Immature natural killer cell (primary cell): Measurements from ENCODE around the gene TRIM49D1. TPM values are rescaled to one million over a fixed set of nuclear protein-coding genes. Genes with fewer than 3 reads are reported as not detected.
"Not testable (repeated sequence)": the region's sequence is repeated elsewhere in the genome, so short reads cannot be mapped to it uniquely, and the experiment has no call there.

Experiments used
- DNase-seq, 3 donors: peaks; one replicate each; pipeline ENCODE4 v3.0.0; 2022; ENCODE audit warnings: mixed read lengths in 1 of 3
- H3K27ac Mint-ChIP-seq, 6 donors: one replicate each; pipeline ENCODE4 v1.8.0; 2020; ENCODE audit warnings: mixed read lengths in 6 of 6, mild to moderate bottlenecking in 5 of 6, inconsistent platforms in 4 of 6, moderate library complexity in 3 of 6
- H3K27me3 Mint-ChIP-seq, 3 donors: one replicate each; pipeline ENCODE4 v1.8.0; 2020 to 2021; ENCODE audit warnings: low read depth in 3 of 3, mild to moderate bottlenecking in 3 of 3, mixed read lengths in 3 of 3, moderate library complexity in 3 of 3, inconsistent platforms in 1 of 3
- H3K36me3 Mint-ChIP-seq, 3 donors: one replicate each; pipeline ENCODE4 v1.8.0; 2020; ENCODE audit warnings: mixed read lengths in 3 of 3, inconsistent platforms in 2 of 3, mild to moderate bottlenecking in 2 of 3
- H3K4me1 Mint-ChIP-seq, 2 donors: one replicate each; pipeline ENCODE4 v1.8.0; 2020; ENCODE audit warnings: inconsistent platforms in 2 of 2, mild to moderate bottlenecking in 2 of 2, mixed read lengths in 2 of 2, moderate library complexity in 1 of 2
- H3K4me3 Mint-ChIP-seq, 5 donors: one replicate each; pipeline ENCODE4 v1.8.0; 2020; ENCODE audit warnings: mild to moderate bottlenecking in 5 of 5, mixed read lengths in 5 of 5, inconsistent platforms in 3 of 5, moderate library complexity in 3 of 5
- H3K9me3 Mint-ChIP-seq, 6 donors: one replicate each; pipeline ENCODE4 v1.8.0; 2020; ENCODE audit warnings: mild to moderate bottlenecking in 6 of 6, mixed read lengths in 6 of 6, inconsistent platforms in 4 of 6, moderate library complexity in 3 of 6
- polyA plus RNA-seq, 3 donors: library from polyadenylated mRNA; unstranded; fragments of 300-500 nt; fragmentation: Illumina TruSeq; gene quantifications; one replicate each; pipeline ENCODE4 v1.2.3, GENCODE V29; 2021

Gene TRIM49D1, protein sequence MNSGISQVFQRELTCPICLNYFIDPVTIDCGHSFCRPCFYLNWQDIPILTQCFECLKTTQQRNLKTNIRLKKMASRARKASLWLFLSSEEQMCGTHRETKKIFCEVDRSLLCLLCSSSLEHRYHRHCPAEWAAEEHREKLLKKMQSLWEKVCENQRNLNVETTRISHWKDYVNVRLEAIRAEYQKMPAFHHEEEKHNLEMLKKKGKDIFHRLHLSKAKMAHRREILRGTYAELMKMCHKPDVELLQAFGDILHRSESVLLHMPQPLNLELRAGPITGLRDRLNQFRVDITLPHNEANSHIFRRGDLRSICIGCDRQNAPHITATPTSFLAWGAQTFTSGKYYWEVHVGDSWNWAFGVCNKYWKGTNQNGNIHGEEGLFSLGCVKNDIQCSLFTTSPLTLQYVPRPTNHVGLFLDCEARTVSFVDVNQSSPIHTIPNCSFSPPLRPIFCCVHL
- not detected for polyA plus RNA-seq

- H3K27me3 Mint-ChIP-seq = no peaks in the 10 kb centered on the region
- H3K4me1 Mint-ChIP-seq = no peaks in the 10 kb centered on the region
- H3K9me3 Mint-ChIP-seq = peaks cover 0 to 7% (median 0%) of the 10 kb centered on the region in 6 donors
- no peak for DNase-seq
- no peak within 1 kb of the TSS for H3K27ac Mint-ChIP-seq
- H3K4me3 Mint-ChIP-seq = no peak within 1 kb of the TSS
- no peaks in the 10 kb centered on the region for H3K36me3 Mint-ChIP-seq
These were observed at the start of gene TRIM49D1 for GRCh38 chr11:89922195-89922660. TSS of gene TRIM49D1 (minus strand) at chr11:89922245. CDS start at chr11:89917710, 4,535 bp downstream.

GRCh38 chr11:89965737-89966136 lies 43.7 kb upstream of the TRIM49D1 start, which contains the start of gene TRIM64:
TSS of gene TRIM64 (plus strand) at chr11:89966037. CDS start at chr11:89968504, 2,467 bp downstream.
- DNase-seq, H3K27me3 Mint-ChIP-seq, H3K27ac Mint-ChIP-seq, H3K4me1 Mint-ChIP-seq, H3K36me3 Mint-ChIP-seq, H3K4me3 Mint-ChIP-seq, H3K9me3 Mint-ChIP-seq: not testable (repeated sequence)

DNA sequence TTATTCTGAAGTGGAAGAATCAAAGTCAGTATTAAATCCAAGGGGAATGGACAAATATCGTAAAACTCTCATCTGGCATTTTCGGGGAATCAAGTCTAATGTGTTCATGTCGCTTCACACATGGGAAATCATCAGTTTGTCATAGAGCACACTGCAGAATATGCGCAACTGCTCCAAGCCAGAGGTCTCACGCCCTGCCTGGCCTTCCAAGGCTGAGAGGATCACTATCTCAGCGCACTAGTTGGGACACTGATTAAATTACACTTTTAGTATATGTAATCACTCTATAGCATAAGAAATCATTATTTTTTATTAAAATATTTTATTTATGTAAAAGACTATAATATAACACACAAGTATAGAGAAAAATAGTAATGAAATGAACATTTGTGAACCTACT lies 38.8 kb upstream of the TRIM49D1 start:
- not testable (repeated sequence) for H3K9me3 Mint-ChIP-seq, H3K27me3 Mint-ChIP-seq, H3K27ac Mint-ChIP-seq, H3K36me3 Mint-ChIP-seq, H3K4me3 Mint-ChIP-seq, H3K4me1 Mint-ChIP-seq, DNase-seq

GRCh38 chr11:89923764-89924163 lies 1.7 kb upstream of the TRIM49D1 start, which contains the start of gene TRIM49D2:
TSS of gene TRIM49D2 (plus strand) at chr11:89924064. CDS start at chr11:89926762, 2,698 bp downstream.
- not testable (repeated sequence) for H3K4me3 Mint-ChIP-seq, H3K27me3 Mint-ChIP-seq, H3K36me3 Mint-ChIP-seq, DNase-seq, H3K9me3 Mint-ChIP-seq, H3K4me1 Mint-ChIP-seq, H3K27ac Mint-ChIP-seq

GRCh38 chr11:89900809-89901208 lies 21.2 kb downstream of the TRIM49D1 start:
- not testable (repeated sequence) for H3K9me3 Mint-ChIP-seq, H3K36me3 Mint-ChIP-seq, DNase-seq, H3K27me3 Mint-ChIP-seq, H3K4me1 Mint-ChIP-seq, H3K4me3 Mint-ChIP-seq, H3K27ac Mint-ChIP-seq

- H3K4me3 Mint-ChIP-seq, H3K27ac Mint-ChIP-seq, H3K27me3 Mint-ChIP-seq, H3K4me1 Mint-ChIP-seq, H3K9me3 Mint-ChIP-seq, DNase-seq, H3K36me3 Mint-ChIP-seq: not testable (repeated sequence)
These were observed 28.8 kb downstream of the TRIM49D1 start for GRCh38 chr11:89893245-89893644.

DNA sequence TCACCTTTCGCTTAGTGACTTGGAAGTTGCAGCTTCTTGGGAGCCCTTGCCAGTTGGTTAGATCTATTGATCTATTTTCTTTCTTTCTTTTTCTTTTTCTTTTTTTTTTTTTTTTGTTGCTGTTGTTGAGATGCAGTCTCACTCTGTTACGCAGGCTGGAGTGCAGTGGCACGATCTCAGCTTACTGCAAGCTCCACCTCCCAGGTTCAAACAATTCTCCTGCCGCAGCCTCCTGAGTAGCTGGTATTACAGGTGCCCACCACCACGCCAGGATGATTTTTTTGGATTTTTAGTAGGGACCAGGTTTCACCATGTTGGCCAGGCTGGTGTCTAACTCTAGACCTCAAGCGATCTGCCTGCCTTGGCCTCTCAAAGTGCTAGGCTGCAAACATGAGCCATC lies 44.5 kb downstream of the TRIM49D1 start:
- not testable (repeated sequence) for H3K9me3 Mint-ChIP-seq, H3K27ac Mint-ChIP-seq, H3K4me3 Mint-ChIP-seq, H3K36me3 Mint-ChIP-seq, H3K4me1 Mint-ChIP-seq, DNase-seq, H3K27me3 Mint-ChIP-seq

DNA sequence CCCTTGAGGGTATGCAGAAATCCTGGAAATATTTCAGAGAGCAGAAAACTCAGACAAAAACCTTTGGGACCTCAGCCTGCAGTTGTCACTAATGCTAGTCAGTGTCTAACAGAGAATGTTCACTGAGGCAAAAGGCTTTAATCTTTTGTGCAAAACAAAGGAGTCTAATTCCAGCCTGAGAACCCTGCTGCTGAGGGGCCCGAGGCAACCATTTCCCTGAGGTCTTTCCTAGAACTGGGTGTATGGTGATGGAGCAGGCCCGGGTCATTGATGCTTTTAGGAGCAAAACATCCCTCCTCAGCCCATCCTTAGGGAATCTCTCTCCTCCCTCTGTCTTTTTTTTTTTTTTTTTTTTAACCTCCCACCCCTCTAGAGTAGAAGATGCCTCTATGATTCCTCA lies 49.5 kb downstream of the TRIM49D1 start:
- not testable (repeated sequence) for H3K36me3 Mint-ChIP-seq, DNase-seq, H3K4me1 Mint-ChIP-seq, H3K27ac Mint-ChIP-seq, H3K27me3 Mint-ChIP-seq, H3K4me3 Mint-ChIP-seq, H3K9me3 Mint-ChIP-seq

DNA sequence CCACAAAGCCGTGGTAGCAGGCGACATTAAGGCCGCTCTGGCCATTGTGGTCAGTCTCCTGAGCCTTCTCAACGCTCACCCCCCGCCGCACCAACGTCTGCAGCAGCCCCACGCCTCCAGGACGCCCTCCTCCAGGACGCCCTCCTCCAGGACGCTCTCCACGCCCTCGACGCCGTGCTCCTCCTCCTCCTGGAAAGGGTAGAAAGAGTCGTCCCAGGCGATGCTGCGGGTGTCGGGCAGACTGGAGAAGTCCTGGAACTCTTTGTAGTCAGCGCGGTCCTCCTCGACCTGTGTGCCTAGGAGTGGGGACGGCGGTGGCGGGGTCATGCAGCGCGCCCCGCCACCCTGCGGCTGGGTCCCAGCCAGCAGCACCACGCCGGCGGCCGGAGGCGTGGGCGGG lies 56.8 kb downstream of the TRIM49D1 start:
- not testable (repeated sequence) for H3K9me3 Mint-ChIP-seq, H3K27me3 Mint-ChIP-seq, H3K4me1 Mint-ChIP-seq, DNase-seq, H3K4me3 Mint-ChIP-seq, H3K27ac Mint-ChIP-seq, H3K36me3 Mint-ChIP-seq

GRCh38 chr11:89863906-89864704 lies 57.9 kb downstream of the TRIM49D1 start:
- H3K27me3 Mint-ChIP-seq, H3K27ac Mint-ChIP-seq, H3K9me3 Mint-ChIP-seq, H3K4me1 Mint-ChIP-seq, H3K4me3 Mint-ChIP-seq, DNase-seq, H3K36me3 Mint-ChIP-seq: not testable (repeated sequence)

Other genes starting within 250 kb of the TRIM49D1 start
- not detected for gene TRIM77, start 211.9 kb downstream of the TRIM49D1 start, polyA plus RNA-seq
- gene TRIM49, start 113.7 kb downstream of the TRIM49D1 start, polyA plus RNA-seq = not detected
- gene TRIM64B, start 43.8 kb downstream of the TRIM49D1 start, polyA plus RNA-seq = not detected
- gene TRIM49D2, start 1.8 kb upstream of the TRIM49D1 start, polyA plus RNA-seq = not detected
- gene TRIM64, start 43.8 kb upstream of the TRIM49D1 start, polyA plus RNA-seq = not detected
- gene TRIM49C, start 108.9 kb upstream of the TRIM49D1 start, polyA plus RNA-seq = not detected
- not detected for gene UBTFL1, start 163.7 kb upstream of the TRIM49D1 start, polyA plus RNA-seq
- under 1 TPM in 1 of 3 donors, not detected in 2; 0.10 TPM for gene NAALAD2, start 212.4 kb upstream of the TRIM49D1 start, polyA plus RNA-seq